ENCODE results near the gene DENND2A.
A peak's percentile ranks its signal among the peaks of the same experiment; 100 is the strongest.
"Not testable (repeated sequence)": the region's sequence is repeated elsewhere in the genome, so short reads cannot be mapped to it uniquely, and the experiment has no call there.

DENND2A gene

DNA sequence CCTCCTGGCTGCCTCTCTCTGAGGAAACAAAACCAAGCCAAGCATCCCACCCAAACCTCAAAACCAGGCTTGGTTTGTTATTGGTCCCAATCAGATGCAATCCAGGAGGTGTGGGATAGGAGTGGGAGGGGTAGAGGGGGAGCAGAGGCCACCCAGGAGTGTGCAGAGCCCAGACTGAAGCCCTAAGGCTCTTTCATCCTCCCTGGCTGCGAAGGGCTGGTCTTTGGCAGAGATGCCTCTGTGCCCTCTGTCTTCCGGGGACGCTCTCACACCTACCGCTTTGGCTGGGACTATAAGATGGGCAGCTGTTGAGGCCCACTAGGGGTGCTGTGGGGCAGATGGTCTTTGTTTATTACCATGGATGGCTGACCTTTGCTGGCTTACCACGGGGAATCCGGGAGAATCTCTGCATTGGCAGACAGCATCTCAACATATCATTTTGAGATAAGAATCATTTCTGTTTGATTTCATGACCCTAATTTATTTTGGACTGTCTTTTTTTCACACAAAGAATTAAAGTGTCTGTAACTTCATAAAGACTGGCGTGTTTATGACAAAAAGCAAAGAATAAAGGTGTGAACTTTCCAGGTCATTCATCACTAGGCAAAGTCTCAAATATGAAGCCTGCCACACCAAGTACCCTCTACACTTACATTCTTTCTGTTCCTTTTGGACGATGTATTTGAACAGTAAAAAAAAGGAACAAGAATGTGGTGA lies 6.5 kb upstream of the DENND2A start:
- DNase-seq (ENCODE audit: low spot score): peak; percentile 41

DNA sequence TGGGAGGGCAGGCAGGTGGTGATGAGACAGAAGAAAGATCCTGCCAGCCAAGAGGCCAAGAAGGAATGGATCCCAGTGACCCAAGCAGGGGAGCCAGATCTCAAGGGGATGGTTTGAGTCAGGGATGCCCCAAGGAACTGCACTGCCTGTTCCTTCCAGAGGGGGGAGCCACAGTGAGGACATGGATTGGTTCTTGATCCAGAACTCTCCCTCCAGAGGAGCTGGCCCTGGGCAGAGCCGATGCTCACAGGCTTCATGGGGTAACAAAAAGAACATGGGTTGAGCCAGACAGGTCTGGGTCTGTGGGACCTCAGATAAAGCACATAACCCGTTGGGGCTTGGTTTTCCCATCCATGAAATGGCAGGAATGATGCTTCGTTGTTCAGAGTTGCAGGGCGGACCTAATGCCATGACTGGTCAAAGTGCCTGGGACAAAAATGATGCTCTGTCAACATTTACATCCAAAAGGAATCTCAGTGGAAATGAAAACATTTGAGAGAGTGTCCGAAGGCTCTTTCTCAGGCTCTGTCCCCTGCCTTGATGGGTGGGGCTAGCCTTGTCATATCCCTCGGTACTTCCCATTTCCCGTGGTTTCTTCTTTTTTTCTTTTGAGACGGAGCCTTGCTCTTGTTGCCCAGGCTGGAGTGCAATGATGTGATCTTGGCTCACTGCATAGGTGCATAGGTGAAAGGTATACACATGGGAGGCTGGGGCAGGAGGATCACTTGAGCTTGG lies 4.7 kb upstream of the DENND2A start:
- DNase-seq (ENCODE audit: low spot score): no peak

DNA sequence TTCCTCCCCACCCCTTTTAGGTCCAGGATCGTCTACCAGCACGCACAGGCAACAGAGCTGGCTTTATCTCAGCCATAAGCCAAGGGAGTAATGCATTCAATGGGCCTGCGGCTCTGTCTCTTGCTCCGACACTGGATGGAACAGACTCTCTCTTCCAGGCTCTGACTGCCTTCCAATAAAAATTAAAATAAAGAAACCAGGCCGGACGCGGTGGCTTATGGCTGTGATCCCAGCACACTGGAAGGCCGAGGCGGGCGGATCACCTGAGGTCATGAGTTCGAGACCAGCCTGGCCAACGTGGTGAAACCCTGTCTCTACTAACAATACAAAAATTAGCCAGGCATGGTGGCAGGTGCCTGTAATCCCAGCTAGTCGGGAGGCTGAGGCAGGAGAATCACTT lies 4.1 kb upstream of the DENND2A start:
- not testable (repeated sequence) for DNase-seq (ENCODE audit: low spot score)

DNA sequence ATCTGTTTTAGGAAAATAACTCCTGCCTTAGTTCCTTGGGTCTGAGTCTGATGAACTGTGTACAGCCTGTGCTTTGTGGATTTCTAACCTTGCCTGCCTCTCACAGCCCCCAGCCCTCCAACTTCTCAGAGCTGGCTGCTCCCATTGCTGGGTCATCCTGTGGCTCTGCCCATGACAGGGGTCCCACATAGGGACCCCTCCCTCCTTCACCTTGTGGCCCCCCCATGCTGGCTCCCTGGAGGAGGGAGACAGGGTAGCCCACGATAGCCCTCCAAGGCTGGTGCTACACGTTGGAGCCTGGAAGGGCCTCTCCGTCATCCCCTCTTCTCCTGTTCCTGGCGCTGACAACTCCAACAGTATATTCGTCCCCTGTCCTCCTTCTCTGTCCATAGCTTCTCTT lies 2.8 kb upstream of the DENND2A start:
- DNase-seq (ENCODE audit: low spot score): no peak

DNA sequence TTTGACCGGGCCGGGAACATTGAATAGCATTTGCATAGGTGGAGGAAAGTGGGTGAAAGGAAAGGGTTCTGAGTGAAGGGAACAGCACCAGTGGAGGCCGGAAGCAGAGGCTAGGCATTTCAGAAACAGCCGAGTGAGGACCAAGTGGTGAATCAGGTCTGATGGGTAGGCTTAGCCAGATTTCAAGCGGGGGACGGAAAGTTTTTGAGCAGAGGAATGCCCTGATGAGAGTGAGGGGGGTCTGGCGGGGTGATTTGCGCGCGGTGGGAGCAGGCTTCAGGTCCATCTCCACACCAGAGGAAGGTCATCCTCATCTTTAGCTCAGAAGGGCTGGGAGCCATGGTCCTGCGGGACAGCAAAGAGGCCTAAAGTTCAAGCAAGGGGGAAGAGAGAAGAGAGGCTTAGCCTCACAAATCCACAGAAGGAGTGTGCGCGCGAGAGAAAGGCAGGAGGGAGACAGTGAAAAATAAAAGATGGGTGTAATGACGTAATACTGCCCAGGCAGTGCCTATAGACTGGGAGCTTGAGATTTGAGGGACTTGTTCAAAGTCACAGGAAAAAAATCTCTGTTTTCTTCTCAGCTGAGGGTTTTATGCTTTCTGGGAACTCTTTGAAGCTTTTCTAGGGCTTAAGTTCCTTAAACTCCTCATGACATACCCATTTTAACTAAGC lies 1.0 kb upstream of the DENND2A start:
- DNase-seq (ENCODE audit: low spot score): no peak

DNA sequence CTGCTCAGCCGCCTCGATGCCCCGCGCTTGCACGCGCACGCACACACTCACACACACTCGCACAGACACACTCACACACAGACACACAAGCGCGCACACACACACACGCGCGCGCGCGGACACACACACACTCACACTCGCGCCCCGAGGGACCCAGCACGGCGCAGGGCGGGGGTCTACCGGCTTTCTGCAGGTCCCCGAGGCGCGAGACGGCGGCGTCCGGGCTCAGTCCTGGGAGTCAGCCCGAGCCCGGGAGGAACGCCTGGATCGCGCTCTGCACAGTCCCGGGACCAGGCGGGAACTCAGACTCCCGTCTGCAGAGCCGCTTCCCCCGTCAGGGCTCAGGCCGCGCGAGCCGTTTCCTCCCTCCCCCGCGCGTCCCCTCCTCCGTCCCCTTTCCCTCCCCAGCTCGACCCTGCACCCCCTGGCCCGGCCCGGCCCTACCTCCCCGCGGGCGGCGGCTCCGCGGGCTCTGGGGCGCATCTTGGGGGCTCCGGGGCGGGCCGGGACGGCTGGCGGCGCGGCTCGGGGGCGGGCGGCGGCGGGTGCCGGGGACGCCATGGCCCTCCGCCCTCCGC lies 464 bp downstream of the DENND2A start:
- DNase-seq (ENCODE audit: low spot score): no peak

DNA sequence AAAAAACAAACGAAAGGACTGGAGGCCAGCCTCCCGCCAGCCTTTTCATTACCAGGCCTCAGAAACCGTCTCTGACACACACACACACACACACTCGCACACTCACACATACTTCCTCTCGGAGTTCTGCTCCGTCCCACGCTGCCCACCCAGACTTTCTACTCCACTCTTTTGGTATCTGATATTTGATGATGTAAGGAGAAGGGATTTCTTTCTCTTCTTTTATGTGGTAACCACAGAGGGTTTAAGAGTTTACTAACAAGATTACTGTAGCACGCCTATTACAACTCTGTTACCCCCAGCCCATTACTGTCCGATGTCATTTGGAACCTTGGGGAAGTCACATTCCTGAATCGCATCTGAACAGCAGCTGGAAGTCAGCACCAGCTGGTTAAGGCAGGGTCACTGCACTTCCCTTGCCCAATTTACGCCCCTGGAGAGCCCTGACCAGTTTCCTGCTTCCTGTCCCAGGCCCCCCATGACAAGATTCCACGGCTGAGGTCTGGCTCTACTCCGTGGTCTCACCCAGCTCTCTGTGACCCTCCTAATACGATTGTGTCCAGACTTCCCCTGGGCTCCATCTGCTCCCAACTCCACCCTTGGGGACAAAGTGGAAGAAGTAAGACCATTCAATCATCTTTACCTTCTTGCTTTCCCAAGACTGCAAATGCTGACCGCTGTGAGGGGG lies 1.1 kb downstream of the DENND2A start:
- no peak for DNase-seq (ENCODE audit: low spot score)

DNA sequence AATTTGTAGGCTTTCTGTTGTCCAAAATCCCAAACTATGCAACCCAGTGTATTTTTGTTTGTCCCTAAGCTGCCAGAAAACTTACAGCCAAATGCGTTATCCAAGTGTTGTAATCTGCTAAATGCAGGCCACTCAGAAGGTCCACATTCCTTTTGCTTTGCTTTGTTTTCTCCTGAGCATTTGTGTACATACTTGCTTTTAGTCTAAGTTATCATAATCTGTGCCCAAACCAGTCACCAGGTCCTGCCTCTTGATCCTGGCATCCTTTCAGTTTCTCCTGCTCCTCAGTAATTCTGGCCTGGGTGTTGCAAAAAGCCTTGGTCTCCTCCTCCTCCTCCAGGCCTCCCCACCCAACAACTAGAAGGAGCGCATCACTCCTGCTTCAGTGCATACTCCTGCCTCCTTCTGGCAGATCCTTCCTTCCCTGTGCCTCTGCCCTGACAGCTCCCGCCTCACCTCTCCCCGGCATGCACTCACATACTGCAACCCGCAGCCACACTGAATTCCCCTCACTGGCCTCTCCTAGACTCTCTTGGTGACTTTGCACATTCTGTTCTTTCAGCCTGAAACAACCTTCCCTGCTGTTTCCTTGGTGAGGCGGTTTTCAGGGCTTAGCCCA lies 2.3 kb downstream of the DENND2A start:
- DNase-seq (ENCODE audit: low spot score): no peak

DNA sequence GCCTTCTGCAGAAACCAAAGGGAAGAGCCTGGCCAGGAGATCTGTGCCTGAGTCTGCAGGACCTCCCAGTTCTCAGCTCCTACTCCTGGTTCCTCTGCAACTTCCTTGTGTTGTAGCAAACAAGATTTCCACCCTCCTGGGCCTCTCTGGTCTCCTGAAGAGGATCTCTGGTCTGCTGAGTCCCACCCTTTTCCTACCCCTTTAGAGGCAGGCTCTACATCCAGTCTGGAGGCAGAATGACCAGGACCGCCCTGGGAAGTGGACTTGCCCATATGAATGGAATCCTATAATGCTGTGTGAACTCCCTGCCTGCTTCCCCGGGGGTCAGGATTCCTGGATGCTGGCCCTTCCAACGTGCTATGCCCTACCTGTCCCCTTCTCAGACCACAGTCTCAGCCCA lies 3.2 kb downstream of the DENND2A start:
- DNase-seq (ENCODE audit: low spot score): no peak

DNA sequence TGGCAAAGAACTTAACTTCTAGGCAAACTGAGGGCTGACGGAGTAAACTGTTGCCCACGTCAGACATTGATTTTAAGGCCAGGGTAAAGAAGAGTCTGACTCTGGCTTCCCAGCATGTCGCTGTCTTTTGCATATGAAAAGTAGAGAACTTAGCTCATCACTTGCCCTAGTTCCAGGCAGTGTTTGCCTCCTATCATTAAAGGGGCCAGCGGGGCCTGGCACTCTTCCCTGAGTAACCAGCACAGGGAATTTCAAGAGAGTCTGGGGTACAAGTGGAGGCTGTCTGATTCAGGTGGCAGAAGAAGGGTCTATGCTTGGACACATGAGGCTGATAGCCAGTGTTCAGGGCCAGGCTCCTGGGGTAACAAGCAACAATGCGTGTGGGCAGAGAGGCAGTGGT lies 4.8 kb downstream of the DENND2A start:
- no peak for DNase-seq (ENCODE audit: low spot score)

DNA sequence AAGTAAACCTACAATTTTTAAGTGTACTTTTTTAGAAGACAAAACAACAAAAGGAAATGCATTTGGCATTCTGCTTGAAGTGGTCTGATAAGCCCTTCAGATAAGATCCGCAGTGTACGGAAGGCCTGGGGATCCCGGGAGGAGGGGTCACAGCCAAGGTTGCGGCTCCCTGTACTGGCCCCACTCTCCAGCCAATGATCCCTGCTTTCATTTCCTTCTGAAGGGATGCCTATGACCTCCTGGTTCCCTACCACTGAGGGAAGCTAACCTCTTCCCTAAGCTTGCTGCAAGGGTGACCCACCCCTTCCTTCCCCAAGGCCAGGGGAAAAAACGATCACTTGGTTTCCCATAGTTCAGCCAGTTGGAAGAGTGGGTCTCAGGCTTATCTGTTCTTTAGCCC lies 5.3 kb downstream of the DENND2A start:
- no peak for DNase-seq (ENCODE audit: low spot score)

DNA sequence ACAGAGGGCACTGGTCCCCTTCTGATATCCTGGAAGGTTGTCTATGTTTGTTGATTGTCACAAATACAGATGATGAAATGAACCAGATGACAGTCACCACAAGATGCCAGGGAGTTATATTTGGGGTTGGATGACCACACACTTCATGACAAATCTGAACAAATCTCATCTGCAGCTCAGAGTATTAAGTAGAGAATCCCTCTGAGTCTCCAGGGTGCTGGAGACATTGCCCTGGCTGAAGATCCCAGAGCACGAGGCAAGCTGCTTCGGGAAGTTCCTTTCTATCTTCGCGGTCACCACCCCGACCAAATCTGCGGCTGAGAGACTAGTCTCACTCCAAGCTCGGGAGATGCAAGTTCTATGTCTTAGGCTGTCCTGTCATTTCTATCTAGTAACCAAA lies 9.0 kb downstream of the DENND2A start:
- DNase-seq (ENCODE audit: low spot score): no peak

DNA sequence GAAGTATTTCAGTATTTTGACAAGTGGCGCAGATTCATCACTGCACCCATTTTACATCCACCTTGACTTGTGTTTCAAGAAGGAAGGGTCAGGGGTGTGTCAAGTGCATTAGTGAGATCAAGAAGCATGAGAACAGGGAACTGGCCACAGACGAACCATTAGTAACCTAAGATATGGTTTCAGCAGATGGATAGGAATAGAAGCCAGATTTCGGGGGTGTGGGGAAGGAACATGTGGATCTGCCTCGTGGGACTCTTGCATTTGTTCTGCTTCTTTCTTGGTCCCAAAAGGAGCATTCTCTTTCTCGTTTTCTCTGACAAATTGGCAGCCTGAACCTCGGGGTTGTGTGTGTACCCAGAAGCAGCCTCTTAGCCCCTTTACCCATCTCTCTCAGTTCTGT lies 9.6 kb downstream of the DENND2A start:
- no peak for DNase-seq (ENCODE audit: low spot score)

DNA sequence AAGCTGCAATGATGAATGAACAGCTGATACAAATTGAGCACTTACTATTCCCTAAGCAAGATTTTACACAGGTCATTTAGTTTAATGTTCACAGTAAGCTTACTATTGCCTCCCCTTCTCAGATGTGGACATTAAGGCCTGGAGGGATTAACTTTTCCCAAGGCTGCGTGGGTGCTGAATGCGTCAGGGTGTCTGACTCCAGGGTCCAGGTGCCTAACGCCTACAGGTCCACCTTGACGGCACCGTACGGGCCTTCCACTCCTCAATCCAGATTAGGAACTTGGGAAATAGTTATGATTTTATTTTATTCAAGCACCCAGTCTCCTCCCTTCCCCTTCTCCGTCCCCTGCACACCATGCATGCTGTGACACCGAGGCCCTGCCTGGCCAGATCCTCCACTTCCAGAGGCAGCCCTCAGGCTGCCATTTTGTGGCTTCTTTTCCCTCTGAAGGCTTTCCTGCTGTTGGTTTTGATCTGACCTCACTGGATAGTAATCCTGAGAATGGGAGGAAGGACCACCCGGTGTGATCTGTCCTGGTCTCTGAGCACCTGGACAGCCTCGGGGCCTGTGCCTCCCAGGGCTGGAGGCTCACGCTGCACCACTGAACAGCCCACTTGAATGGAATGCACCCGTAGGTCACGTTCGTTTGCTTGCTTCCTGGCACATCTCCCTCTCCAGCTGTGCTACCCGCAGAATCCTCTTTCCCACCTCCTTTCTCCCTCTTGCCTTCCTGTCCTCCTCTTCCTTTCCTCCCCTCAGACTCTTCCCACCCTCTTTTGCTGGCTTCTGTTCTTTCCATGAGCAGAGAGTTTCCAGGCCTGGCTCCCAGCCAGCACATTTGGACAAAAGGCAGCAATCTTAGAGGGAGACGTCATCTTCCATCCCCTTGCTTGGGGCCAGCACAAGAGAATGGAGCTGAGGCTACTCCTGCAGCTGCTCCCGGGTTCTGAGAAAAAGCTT lies 14.4 kb downstream of the DENND2A start:
- DNase-seq (ENCODE audit: low spot score): no peak

DNA sequence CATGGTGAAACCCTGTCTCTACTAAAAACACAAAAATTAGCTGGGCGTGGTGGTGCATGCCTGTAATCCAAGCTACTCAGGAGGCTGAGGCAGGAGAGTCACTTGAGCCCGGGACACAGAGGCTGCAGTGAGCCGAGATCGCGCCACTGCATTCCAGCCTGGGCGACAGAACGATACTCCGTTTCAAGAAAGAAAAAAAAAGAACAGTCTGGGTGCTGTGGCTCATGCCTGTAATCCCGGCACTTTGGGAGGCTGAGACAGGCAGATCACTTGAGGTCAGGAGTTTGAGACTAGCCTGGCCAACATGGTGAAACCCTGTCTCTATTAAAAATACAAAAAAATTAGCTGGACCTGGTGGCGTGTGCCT lies 15.4 kb downstream of the DENND2A start:
- not testable (repeated sequence) for DNase-seq (ENCODE audit: low spot score)

DNA sequence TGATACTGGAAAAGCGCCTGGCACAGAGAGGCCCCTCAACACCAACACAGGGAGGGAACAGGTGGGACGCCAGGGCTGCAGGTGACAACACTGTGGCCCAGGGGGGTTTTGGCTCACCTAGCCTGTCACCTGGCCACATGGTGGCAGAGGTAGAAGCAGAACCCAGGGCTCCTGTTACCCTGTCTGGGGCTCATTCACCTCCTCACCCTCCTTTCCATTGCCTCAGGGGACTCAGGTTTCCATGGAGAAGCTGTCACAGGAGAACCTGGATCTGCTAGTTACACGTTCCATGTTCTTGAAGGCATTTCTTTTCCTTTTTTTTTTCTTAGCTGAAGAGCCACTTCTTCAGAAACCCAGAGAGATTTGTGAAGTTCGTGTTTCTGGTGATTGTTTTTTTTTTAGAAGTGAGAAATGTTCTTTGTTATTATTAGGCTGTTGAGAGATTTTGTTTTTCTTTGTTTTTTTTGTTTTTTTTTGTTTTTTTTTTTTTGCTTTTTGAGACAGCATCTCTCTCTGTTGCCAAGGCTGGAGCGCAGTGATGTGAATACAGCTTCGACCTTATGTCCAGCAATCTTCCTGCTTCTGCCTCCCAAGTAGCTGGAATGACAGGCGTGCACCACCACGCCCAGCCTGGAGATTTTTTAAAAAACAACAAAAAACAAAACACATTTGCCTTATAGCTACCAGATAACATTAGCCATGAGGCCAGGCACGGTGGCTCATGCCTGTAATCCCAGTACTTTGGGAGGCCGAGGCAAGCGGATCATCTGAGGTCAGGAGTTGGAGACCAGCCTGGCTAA lies 16.0 kb downstream of the DENND2A start:
- no peak for DNase-seq (ENCODE audit: low spot score)

DNA sequence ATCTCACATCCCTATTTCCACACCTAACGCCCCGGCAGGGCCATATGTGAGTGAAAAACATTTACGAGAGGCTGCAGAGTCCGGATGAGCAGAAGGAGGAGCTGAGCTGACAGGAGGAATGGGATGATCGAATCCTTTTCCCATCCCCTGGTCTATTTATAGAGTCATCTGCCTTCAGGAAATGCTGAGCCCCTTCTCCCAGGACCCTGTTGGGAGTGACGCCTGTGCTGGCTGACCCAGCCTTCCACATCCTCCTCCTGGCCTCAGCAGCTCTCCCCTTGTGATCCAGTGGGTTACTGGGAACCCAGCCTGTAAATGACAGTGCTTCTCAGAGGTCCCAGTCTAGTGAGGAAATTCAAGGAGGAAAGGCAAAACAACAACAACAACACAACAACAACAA lies 16.6 kb downstream of the DENND2A start:
- no peak for DNase-seq (ENCODE audit: low spot score)

DNA sequence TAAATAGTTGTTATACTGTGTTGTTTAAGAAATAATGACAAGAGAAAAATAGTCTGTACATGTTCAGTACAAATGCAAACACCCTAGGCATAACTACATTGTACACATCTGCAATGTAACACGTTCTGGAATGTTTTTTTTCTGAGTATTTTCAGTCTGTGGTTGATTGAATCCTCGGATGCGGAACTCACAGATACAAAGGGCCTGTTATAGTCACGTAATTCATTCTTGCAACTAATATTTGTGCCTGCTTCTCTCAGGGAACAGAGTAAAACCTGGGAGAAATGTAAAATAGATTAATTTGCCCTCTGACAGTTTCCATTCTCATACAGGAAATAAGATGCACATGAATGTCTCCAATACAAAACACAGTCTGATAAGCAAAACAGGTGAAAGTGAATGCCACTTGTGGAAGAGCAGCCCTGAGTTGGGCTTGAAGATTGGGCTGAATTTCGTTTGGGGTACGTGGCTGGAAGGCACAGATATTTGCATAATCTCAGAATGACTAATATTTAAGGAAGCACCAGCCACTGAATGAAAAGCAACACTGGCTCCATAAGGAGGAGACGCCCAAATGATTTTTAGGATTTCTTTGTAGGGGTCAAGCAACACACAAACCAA lies 19.1 kb downstream of the DENND2A start:
- no peak for DNase-seq (ENCODE audit: low spot score)

DNA sequence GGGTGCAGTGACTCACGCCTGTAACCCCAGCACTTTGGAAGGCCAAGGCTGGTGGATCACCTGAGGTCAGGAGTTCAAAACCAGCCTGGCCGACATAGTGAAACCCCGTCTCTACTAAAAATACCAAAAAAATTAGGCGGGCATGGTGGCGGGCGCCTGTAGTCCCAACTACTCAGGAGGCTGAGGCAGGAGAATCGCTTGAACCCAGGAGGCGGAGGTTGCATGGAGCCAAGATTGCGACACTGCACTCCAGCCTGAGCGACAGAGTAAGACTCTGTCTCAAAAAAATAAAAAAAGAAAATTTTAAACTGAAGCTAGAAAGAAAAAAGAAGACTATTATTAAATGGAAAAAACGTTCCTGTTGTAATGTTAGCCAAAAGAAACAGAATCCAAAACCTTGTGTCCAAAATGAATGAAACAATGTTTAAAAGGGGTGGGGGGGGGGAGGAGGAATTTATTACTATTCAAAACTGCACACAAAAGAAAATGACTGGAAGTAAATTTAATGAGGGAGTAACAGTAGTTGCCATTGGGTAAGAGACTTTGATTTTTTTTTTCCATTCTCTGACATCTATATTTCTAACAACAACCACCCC lies 20.6 kb downstream of the DENND2A start:
- DNase-seq (ENCODE audit: low spot score): not testable (repeated sequence)

Measured in CD4-positive, alpha-beta T cell treated with Interleukin-15 for 4 hours (primary cell).